Glomerular visceral epithelial cell (primary cell): ENCODE data around the gene DCP1A.
"Not testable (repeated sequence)": the region's sequence is repeated elsewhere in the genome, so short reads cannot be mapped to it uniquely, and the experiment has no call there.

Experiments
- DNase-seq: peaks from one replicate; pipeline ENCODE4 v3.0.0-alpha.2; 2016; ENCODE audit errors: extremely low spot score

The DCP1A gene

DNA sequence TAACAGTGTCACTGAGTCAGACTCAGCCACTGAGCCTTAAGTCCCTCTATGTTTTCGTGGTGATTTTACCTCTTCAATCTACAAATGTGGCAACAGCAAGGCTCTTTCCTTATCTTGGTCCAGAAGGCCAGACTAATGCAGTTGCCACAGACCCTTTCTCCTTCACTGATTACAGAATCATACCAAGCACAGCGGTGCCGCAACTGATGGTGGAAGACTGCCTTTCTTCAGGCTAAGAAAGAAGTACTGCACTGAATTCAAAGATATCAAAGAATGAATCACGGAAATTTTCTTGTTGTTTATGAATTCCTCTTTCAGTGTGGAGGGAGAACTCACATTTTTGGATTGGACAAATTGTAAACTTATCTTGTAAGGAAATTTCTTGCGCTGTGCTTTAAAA is 18.6 kb downstream of the DCP1A start:
- no peak for DNase-seq

DNA sequence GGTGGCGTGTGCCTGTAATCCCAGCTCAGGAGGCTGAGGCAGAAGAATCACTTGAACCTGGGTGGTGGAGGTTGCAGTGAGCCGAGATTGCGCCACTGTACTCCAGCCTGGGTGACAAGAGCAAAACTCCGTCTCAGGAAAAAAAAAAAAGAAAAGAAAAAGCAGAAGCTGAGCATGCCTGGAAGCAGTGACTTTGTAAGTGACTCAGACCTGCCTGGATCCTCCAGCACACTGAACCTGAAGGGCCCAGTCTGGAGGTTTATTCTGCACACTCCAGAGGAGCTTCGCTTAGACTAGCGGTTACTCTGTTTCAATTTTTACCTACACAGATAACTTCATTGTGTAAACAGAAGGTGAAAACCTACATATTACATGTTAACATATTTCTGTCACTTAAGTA is 19.4 kb downstream of the DCP1A start:
- not testable (repeated sequence) for DNase-seq

DNA sequence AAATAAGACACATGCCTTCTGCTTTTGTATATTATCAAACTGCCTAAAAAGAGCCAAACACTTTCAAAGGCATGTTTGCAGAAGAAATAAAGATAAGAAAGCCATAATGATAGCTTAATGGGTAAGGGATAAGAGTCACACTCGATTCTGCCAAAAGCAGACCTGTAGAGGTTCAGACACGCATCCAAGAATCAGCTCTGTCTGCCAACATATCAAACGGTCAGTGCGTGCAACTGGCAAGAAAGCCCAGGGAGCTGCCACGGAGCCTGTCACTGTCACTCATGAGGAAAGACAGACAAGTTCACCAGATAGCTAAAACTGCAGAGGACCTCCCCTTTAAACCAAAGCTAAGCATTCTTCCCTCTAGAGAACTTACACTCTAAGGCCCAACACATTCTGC is 23.2 kb downstream of the DCP1A start:
- no peak for DNase-seq

DNA sequence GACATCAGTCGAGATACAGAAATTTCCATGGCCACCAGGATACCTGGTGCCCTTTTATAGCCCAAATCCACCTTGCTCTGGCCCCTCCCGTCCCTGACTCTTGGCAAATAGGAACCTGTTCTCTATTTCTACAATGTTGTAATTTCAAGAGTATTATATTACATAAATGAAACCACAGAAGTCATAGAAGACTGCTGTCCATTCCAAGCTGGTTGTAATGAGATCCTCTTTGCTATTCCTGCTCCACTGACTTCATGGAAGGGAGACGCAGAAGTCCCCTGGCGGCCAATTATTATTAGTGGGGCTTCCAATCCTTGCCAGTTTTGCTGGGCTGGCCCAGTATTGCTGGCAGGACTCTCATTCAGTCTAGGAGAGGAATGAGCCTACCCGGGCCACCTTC is 26.6 kb downstream of the DCP1A start:
- DNase-seq = no peak

DNA sequence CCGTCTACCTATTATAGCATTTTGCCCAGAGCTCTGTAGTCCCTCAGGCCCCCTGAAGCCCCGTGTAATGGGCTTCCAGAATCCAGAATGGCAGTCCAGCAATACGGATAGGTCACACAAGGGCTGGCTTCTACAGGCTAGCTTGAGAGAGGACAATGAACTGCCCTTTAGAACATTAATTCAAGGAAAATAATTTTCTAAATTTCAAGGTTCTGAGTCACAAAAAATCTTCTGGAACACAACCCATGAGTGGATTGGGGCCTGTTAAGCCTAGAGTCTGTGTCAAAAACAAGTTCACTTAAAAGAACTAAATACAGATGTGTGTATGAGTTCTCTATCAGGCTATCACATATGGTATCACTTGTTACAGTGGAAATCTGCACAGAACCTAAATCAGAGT is 28.8 kb downstream of the DCP1A start:
- DNase-seq = no peak

DNA sequence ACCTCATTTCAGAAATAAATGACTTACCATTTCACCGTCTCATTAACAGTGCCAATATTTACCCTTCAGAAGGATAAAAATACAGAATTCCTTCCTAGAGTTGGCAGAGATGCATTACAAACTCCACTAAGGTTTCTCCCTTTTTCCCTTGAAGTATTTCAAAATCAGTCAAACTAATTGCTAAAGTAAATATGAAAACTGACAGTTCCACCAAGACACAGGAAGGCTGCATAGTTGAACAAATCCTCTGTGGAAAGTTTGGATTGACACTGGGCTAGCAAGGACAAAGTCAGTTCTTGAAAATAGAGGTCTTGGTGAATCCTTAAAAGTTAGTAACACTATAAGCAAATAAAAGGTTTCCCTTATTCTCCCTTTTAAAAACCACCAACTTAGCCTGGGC is 34.5 kb downstream of the DCP1A start:
- DNase-seq = no peak

DNA sequence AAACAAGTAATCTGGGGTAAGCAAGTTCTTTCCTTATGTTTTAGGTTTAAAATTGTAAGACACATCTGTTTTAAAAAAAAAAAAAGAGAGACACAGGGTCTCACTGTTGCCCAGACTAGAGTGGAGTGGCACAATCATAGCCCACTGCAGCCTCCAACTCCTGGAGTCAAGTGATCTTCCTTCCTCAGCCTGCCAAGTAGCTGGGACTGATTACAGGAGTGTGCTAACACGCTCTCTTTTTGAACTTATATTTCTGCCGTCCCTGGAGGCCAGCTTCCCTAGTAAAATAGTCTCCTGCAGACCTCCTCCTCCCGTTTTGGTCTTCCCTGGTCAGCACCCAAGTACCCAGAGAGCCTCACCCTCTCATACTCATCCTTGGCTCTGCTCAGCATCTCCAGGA is 35.5 kb downstream of the DCP1A start:
- DNase-seq = no peak

DNA sequence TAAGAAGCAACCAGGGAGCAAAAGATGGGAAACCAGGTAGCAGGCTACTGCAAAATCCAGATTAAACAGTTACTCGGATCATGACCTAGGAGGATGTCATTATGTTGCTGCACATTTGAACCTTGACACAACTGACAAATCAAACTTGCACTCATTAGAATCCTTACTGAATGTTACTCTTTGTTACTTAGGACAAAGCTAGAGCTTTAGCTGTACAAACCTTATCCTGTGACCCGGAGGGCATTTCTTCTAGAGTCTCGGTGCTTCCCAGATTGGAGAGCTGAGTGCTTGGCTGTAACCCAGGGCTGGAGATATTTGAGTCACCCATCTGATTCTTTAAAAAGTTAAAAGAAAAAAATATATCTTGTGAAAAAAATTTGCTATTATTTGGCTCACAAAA is 43.4 kb downstream of the DCP1A start:
- DNase-seq = no peak

DNA sequence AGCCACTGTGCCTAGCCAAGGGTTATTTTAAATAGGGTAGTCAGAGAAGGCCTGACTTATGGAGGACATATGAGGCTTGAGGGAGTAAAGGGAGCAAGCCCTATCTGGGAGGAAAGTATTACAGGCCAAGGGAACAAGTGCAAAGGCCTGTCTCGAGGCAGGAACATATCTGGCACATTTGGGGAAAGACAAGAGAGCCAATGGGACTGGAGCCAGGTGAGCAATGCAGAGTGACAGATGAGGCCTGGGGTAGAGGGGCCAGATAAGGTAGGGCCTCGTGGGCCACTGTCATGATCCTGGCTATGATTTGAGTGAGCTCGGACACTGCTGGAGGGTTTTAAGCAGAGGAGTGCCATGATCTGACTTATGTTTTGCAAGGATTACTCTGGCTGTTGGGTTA is 43.8 kb downstream of the DCP1A start:
- no peak for DNase-seq

DNA sequence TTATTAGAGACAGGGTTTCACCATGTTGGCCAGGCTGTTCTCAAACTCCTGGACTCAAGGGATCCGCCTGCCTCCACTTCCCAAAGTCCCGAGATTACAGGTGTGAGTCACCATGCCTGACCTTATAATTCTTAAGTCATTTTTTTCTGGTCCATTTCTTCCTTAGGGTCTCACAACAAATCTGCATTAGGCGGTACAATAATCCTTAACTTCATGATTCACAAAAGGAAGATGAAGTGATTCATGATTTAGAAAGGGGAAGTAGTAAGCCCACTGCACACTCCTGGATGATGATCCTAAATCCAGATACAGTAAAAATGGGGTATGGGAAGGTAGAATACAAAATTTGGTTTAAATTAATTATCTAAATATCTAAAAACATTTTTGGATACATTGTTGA is 46.5 kb downstream of the DCP1A start:
- no peak for DNase-seq

DNA sequence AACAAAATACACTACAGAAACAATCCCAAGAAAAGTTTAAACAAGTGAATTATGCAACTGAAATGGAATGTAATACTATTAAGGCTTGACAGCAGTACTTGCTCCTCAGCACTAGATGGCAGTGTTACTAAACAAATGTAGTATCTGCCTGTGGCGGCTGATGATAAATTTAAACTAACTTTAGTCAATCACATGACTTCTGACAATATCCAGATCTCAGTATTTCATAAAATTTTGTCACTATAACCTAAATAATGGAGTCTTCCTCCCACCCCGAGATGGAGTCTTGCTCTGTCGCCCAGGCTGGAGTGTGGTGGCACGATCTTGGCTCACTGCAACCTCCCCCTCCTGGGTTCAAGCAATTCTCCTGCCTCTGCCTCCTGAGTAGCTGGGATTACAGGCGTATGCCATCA is 47.7 kb downstream of the DCP1A start:
- DNase-seq = peak; percentile 32

DNA sequence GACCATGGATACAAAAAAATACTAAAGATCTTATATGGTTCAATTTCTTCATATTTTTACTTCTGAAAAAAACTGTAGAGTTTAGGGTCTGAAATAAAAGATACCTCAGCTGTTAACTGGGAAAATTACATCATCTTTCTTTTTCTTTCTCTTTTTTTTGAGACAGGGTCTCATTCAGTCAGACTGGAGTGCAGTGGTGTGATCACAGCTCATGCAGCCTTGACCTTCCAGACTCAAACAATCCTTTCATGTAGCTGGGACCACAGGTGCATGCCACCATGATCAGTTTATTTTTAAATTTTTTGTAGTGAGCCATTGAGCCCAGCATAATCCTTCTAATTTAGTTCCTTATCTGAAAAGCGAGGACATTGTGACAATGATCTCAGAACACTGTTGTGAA is 51.9 kb downstream of the DCP1A start:
- no peak for DNase-seq

DNA sequence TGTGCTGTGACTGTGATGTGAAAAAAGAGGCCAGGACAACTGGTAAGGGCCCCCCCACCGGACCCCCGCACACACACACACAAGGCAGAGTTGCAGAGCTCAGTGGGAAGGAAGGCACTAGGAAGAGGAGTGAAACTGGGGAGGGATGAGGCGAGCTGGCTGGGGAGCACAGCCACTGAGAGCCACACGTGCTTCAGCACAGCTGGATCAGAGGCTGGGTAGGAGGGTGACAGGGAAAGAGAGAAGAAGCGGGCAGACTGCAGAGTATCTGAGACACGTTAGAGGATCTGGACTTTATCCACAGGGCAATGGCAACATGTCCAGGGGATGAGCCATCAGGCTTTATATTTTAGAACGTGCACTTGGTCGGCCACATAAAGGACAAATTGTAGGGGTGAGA is 53.5 kb downstream of the DCP1A start:
- no peak for DNase-seq

DNA sequence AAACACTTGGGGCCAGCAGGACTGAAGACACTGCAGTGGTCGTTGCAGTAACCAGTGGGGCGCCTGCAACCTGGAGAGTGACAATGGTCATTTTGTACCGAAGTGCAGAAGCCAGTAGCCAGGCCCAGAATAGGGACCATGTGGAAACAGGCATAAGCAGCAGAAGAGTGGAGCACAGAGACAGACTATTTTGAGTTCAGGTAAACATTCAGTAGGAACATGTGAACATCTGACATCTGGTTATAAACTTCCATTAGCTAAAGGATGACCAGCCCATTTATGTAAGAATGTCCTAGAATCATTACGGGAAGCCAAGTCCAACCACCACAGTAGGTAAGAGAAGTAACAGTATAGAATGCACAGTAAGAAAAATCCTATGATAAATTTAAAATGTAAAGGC is 59.1 kb downstream of the DCP1A start:
- DNase-seq = no peak

DNA sequence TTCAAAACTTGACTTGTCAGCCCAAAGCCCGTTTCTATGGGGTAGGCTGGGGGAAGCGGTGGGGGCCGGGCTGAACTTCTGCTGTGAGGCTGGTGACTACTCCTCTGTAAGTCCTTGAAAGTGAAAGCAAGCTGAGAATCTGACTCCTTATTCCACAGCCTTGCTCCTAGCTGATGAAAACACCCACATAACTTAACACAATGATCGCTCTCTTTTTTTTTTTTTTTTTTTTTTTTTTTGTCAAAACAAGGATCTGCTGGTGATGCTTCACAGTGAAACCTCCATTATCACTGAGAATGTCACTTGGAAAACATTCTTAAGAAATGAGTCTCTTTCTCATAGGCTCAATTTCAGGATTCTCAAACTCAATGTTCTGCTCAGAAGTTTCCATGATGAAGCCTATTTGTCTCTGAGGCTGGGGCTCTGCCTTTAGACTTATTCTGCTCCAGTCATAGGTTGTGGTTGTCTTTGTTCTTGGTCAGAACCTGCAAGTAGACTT is 60.2 kb downstream of the DCP1A start:
- DNase-seq = no peak

DNA sequence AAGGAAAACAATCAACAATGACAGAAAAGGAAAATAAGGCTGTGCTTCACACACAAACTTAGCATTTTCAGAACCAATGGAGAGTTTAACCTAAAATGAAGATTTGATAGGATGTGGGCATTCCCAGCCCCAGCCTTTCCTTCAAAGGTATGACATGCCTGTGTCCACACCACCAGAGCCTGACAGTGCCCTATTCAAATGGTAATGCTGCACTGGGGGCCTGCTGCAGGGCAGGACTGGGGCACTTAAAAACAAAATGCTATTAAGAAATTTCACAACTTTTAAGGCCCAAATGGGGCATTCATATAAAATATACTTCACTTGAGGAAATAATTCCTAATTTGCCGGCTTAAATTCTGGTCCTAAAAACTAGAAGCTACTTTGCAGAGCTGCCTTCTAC is 60.6 kb downstream of the DCP1A start:
- DNase-seq = no peak

DNA sequence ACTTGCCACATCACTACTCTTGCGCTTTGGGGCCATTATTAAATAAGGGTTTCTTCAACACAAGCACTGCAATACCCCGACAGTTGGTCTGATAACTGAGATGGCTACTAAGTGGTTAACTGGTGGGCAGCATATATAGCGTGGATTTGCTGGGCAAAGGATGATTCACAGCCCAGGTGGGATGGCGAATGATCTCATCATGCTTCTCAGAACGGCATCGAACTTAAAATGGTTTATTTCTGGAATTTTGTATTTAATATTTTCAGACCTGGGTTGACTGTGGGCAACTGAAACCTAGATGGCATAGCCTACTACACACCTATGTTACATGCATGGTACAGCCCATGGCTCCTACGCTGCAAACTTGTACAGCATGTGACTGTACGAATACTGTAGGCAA is 64.8 kb downstream of the DCP1A start:
- no peak for DNase-seq

DNA sequence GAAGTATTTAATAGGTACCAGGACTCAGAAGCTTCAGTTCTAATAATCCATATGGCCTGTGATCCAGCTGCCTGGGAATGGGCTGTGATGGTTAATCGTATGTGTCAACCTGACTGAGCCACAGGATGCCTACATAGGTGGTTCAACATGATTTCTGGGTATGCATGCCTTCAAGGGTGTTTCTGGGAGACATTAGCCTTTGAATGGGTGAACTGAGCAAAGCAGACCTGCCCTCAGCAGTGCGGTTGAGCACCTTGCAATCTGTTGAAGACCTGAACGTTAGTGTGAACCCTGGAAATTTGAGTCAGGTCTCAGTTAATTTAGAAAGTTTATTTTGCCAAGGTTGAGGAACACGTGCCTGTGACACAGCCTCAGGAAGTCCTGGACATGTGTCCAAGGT is 68.7 kb downstream of the DCP1A start:
- no peak for DNase-seq

DNA sequence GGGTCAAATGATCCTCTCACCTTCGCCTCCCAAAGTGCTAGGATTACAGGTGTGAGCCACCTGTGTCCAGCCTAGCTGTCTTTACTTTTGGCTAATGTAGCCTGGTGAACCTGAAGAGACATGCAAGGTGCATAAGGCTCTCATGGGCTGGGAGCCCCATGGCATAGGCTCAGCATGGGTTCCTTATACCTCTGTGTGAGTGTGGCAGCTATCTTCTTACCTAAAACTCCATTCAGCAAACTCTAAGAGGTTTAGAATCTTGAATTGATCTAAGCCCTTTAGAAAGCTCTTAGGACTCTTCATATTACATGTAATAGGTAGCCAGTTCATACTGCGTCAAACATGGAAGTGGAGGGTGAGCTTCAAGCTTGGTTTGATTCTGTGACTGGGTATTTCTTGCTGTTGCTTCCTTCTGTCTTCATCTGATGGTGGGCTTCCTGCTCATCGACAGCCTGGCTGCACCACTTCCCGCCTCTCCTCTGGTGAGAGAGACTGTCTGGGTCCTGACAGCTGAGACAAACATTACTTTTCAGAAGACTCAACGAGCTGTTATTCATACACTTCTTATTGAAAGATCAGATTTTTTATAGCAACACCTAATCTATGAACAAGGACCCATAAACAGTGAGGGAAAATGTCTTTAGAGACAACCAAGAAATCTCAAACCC is 72.3 kb downstream of the DCP1A start:
- no peak for DNase-seq

DNA sequence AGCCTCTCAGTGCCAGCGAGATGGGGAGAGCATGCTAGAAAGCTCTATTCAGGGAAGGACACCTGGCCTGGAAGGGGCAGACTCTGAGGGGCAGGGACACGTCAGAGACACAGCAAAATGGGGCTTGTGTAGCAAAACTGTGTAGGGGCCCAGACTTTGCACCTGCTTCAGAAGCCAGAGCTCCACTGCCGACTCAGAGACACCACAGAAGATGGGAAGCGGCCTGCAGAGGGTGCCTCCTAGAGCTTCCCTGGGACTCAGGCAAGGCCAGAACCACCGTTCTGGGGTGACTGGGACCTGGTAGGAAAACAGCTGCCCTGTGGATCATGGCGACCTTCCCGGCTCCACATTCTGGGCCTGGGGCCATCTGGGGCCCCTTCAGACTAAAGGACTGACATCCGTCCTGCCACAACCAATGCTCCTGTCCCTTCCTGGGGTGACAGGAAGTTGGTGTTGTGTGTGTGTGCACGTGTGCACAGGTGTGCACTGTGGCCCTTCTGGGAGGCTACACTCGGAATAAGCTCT is 74.1 kb downstream of the DCP1A start:
- DNase-seq = no peak

DNA sequence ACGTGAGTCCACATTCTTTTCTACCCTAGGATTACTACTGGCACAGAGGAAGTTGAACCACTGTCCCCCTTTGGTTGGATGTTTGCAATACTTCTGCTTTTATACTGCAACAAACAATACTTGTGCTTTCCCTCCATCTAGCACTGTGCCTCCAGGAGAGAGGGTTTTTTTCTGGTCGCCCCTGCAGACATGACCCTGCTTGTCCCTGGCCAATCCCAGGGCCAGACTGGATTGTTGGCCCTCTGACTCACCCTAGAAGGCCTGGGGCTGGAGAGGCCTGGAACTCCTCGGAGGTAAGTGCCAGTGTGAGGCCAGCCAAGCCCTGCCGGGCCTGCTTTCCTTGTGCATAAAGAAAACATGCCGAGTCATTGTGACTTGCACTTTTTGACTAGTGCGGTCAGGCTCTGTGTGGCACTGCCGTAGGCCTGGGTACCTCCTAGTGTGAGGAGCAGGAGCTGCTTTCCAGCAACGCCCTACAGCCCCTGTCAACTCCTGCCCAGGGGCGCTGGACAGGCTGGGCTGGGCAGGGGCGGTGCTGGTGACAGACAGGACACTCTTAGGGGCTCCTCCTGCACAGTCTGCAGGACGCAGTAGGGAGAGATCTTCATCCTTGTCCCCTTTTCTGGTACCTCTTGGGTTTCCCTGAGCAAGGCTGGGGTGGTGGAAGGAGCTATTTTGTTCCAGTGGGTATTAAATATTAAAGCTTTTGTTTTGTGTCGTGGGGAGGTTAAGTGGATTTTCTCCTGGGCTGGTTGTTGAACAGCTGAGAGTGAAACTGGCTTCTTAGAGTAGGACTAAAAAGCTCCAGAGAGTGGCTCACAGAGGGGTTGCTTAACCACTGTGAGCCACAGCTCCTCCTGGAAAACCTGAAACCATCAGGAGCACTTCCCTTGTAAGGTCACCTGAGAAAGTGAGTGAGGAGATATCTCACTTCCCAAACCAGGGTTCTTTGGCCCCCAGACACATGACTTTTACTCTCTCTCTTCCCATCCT is 77.2 kb downstream of the DCP1A start:
- peak; percentile 96 for DNase-seq

DNA sequence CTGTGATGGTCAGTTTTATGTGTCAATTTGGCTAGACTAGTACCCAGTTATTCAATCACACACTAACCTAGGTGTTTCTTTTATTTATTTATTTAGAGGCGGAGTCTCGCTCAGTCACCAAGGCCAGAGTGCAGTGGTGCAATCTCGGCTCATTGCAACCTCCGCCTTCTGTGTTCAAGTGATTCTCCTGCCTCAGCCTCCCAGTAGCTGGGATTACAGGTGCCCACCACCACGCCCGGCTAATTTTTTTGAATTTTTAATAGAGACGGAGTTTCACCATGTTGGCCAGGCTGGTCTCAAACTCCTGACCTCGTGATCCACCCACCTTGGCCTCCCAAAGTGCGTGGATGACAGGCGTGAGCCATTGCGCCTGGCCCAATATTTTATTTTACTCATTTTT is 78.2 kb downstream of the DCP1A start:
- DNase-seq = not testable (repeated sequence)

DNA sequence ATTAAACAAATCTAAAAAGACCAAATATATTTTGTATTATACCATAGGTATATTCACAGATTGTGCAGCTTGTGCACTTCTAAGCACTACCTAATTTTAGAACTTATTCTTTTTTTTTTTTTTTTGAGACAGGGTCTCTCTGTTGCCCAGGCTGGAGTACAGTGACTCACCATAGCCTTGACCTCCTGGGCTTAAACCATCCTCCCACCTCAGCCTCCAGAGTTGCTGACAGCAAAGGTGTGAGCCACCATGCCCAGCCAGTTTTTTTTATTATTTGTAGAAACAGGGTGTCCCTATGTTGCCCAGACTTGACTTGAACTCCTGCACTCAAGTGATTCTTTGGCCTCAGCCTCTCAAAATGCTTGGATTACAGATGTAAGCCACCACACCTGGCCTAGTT is 79.6 kb downstream of the DCP1A start:
- no peak for DNase-seq
